ENCODE measurements around the gene ARMC9. TPM values are rescaled to one million over a fixed set of nuclear protein-coding genes. Genes with fewer than 3 reads are reported as not detected.

The ARMC9 gene
- total and polyA plus RNA-seq, 2 of the 13 experiments (the other 11 are each of a cell fraction or from before 2014, with no cell fraction given), result 9.1 to 12.8 TPM

DNA sequence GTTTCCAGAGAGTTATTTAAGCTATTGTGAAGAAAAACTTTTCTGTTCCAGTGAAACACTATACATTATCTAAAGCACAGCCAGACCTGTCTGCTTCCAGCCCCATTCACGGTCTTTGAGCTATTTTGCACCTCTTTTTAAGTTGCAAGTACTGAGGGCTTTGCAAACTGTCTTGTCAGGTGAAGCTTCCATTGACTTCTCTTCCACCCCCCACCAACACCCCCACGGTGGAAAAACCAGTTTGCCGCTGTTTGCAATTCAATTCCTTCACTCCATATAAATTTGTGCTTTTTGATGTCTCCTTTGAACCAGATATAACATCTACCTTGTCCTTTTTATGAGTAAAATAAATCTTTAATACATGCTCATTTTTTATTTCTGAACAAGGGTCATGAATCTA, 212.8 kb downstream of the ARMC9 start:
- H2AFZ ChIP-seq (ENCODE audit: low read length), result no peak overlapping the region
- H3K79me2 ChIP-seq (ENCODE audit: insufficient read depth, low read length), result no peaks in the 10 kb centered on the region
- H3K36me3 ChIP-seq (replicated peaks in 1 of 2; ENCODE audit: control insufficient read depth in 1 of 2, insufficient read depth in 2 of 2, low read length in 2 of 2), result no peaks in the 10 kb centered on the region
- intact Hi-C loops (cut with micrococcal nuclease; ENCODE audit: unreplicated experiment) (loop anchor here (5.0 kb wide), 2 partner anchors 164 to 309 kb away; no protein-coding TSS in a partner anchor), in situ Hi-C loops (cut with HindIII; ENCODE audit: extremely low pct_ligation_motif_present, low pct_unique_long_range_greater_than_20kb) (loop anchor here (5.0 to 10.0 kb wide), 3 partner anchors 114 to 306 kb away; no protein-coding TSS in a partner anchor)
- H3K9ac ChIP-seq (ENCODE audit: insufficient read depth, low read depth, low read length), result no peak overlapping the region
- CTCF ChIA-PET (ENCODE audit: low intra/inter-chr PET ratio, low total read pairs), result interaction anchor here (1.6 to 4.2 kb wide), 2 partner anchors 115 to 185 kb away, joined by 14 to 45 read pairs; no protein-coding TSS in a partner anchor
- DNase-seq (ENCODE audit: low spot score) (no peak), ATAC-seq (no peak), FAIRE-seq (no peak)
- 0 out of 2 replicates have a peak overlapping the region, but pooled peaks have one; percentile 100 for H3K4me2 ChIP-seq (ENCODE audit: low read depth, low read length)
- POLR2A ChIA-PET, result interaction anchor here (1.6 to 3.8 kb wide), 2 partner anchors 53 kb away, joined by 5 to 18 read pairs; partner anchors contain the start of gene NCL
- no peak overlapping the region; a peak in 1 of 6 replicates for H3K4me3 ChIP-seq (replicated peaks in 1 of 3; ENCODE audit: insufficient read depth in 1 of 3, low read depth in 2 of 3, low read length in 3 of 3)
- H4K20me1 ChIP-seq (ENCODE audit: insufficient read depth, low read length), result no peaks in the 10 kb centered on the region
- peaks cover 40% of the 10 kb centered on the region for H3K4me1 ChIP-seq (ENCODE audit: insufficient read depth, low read length)
- 45% methylated on average over 3 of the region's 3 CpGs for WGBS (ENCODE audit: low lambda C conversion rate)
- no peak overlapping the region for H3K27ac ChIP-seq (ENCODE audit: extremely low read length, insufficient read depth, low read length)
- no TSS peak for BruUV-seq (replicated peaks)
- peaks cover 11% of the 10 kb centered on the region for H3K9me3 ChIP-seq (ENCODE audit: low read length)
- H3K27me3 ChIP-seq (ENCODE audit: control insufficient read depth in 1 of 2, insufficient read depth in 2 of 2, low read length in 2 of 2), result peaks cover 0 to 8% of the 10 kb centered on the region in 2 experiments; a peak in 3 of 5 replicates
- TF ChIP-seq ZNF121 (CRISPR knock-in tag; IDR thresholded peaks at IDR 0.05) (no peak), ZNF234 (CRISPR knock-in tag; conservative IDR thresholded peaks at IDR 0.05) (no peak), ZNF577 (CRISPR knock-in tag; IDR thresholded peaks at IDR 0.05; ENCODE audit: borderline replicate concordance, low read depth) (no peak), KLF16 (CRISPR knock-in tag; IDR thresholded peaks at IDR 0.05) (no peak), NFYB (CRISPR knock-in tag; IDR thresholded peaks at IDR 0.05) (no peak), ZNF101 (CRISPR knock-in tag; IDR thresholded peaks at IDR 0.05; ENCODE audit: borderline replicate concordance, low read depth) (no peak), ZFP36L2 (CRISPR knock-in tag; IDR thresholded peaks at IDR 0.05) (no peak), DPF2 (CRISPR knock-in tag; IDR thresholded peaks at IDR 0.05; ENCODE audit: borderline replicate concordance, low read depth) (no peak), PCBP1 (IDR thresholded peaks at IDR 0.05; ENCODE audit: borderline replicate concordance, low read depth, low read length) (no peak), HMG20B (CRISPR knock-in tag; conservative IDR thresholded peaks at IDR 0.05) (no peak), MIER3 (CRISPR knock-in tag; IDR thresholded peaks at IDR 0.05; ENCODE audit: borderline replicate concordance) (no peak), GFI1 (CRISPR knock-in tag; IDR thresholded peaks at IDR 0.05; ENCODE audit: borderline replicate concordance) (no peak)
- TF ChIP-seq, protein P1, sequence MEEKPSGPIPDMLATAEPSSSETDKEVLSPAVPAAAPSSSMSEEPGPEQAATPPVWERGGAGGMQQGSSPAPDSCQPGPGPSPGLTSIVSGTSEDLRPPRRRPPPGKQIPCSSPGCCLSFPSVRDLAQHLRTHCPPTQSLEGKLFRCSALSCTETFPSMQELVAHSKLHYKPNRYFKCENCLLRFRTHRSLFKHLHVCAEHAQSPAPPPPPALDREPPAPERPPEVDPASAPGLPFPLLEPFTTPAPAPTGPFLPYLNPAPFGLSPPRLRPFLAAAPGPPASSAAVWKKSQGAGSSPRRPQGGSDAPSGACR (CRISPR knock-in tag; IDR thresholded peaks at IDR 0.05), result no peak

Data from HepG2 (cell line).